NCI-H446 (cell line): ENCODE measurements around the gene ARL4D.

Source experiments
- DNase-seq, 2 experiments: peaks; one replicate each; lab custom pipeline; 2025; lab: John Stamatoyannopoulos, UW

Gene ARL4D

GRCh38 chr17:43427362-43428043, 28.7 kb downstream of the ARL4D start:
- DNase-seq = no peak

DNA sequence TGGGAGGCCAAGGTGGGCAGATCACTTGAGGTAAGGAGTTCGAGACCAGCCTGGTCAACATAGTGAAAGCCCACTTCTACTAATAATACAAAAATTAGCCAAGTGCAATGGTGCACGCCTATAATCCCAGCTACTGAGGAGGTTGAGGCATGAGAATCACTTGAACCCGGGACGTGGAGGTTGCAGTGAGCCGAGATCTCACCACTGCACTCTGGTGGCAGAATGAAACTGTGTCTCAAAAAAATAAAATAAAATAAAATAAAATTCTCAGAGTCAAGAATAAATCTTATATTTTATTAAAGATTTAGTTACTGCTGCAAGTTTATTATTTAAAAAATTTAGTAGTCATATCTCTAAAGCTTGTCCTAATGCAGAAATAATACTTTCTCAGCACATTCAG, 29.7 kb downstream of the ARL4D start:
- no peak for DNase-seq

DNA sequence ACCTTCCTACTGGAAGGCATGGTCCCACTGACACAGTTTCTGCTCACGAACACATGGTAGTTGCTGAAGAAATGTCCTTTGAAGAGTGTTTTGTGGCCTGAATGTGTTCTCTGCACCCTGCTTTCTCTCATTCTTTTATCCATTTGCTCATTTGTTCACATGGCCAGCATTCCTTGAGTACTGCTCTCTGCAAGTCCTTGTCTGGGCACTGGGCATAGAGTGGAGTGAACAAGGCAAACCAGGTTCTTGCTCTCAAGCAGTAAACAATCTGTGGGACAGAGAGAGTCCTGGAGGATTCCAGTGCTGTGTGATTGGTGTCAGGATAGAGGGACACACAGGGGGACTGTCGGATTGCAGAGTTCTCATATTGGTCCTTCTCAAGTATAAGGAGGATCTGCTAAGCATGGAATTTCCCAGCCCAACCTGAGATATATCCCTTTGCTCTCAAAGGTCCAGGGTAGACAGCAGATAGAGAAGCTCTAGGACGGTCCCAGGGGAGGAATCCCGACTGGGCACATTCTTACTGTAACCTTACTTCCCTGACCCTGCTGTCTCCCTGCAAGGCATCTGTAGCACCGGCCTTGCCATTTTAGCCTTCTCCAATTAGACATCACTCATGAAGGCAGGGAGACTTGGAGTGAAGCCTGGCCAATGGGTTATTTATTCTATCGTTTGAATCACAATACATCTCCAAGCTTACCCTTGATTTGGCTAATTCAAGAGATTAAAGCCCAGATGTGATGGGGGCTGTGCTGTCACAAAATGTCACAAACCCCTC, 32.3 kb downstream of the ARL4D start:
- DNase-seq = no peak

DNA sequence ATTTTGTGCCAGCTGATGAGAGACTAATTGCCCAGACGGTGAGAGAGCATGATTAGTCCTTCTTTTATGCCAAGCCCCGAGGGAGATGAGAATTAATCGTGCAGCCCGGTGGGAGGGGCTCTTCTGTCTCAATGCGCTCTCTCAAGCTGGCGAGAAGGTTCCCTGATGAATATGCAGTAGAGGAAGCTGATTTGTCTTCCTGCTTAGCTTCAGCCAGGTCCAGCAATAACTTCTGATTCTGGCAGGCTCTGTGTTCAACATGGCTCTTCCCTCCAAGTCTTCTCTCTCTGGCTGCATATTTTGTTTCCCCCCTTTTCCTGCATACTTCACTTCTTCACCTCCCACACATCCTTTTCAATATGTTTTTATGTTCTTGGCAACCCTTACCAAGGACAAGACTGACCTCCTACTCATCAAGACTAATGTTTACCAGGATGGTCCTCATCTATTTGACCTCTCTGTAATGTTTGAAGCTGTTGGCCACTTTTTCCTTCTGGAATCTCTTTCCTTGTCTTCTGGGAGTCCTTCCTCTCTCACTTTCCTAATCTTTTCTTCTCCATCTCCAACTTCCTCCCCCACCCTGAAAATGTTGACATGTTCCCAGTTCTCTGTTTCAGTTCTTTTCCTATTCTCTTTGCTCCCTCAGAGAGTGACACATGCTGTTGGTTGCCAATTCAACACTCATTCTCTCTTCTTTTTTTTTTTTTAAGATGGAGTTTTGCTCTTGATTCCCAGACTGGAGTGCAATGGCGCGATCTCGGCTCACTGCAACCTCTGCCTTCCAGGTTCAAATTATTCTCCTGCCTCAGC, 33.1 kb downstream of the ARL4D start:
- DNase-seq = peak; percentile 67 to 93

DNA sequence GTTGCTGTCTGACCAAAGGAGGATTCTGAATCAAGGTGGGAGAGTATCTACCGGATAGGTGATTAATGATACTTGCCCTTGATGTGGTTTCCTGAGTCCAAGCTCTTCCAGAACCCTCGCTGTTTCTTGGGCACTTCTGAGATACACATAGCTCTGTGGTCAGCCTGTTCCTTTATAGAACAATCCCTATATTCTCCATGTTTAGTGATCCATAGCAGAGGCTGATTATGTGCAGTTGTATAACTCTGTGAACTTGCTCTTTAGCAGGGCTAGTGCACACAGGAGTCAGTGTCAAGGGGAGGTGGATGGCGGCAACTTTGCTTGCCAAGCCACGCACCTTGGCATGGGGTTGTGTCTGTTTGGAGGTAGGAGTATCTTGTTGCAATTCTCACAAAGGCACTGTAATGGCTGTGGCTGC, 36.1 kb downstream of the ARL4D start:
- no peak for DNase-seq

- no peak for DNase-seq
Observed at GRCh38 chr17:43437756-43438155, 39.0 kb downstream of the ARL4D start.

DNA sequence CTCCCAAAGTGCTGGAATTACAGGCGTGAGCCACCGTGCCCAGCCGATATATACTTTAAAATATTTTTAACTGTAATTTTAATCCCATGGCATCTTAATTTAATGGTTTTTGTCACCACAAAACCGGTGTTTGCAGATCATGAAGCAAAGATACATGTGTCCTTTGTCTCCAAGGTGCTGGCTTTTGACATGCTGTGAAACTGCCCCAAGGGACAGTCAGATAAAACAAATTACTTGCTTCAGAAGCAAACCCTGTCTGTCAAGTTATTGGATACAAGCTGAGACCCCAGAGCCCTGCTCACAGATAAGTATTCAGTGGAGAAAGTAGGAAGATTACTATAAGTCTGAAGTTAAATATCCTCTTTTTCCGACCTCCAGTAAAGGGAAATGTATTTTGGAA, 39.8 kb downstream of the ARL4D start:
- no peak for DNase-seq

DNA sequence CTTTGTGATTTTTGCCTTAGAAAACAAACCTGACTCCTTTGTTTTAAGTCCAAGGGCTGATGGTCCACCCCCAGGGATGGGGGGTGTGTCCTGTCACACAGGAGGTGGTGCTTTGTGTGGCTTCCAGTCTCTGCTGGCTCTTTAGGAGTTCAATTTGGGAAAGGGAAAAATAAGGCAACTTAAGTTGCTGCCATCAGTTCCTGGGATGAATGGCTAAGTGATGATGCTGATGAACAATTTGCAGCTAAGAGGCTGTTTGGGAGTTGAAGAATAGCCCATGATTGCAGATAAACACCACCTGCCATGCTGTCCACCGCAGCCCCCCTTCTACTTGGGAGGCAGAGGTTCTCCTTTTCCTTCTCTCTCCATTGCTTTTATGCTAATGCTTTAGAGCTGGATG, 40.2 kb downstream of the ARL4D start:
- DNase-seq = peak; percentile 46 to 77

- no peak for DNase-seq
Observed at GRCh38 chr17:43442711-43443110, 43.9 kb downstream of the ARL4D start.

GRCh38 chr17:43443381-43443780, 44.6 kb downstream of the ARL4D start:
- no peak for DNase-seq

GRCh38 chr17:43444223-43445008, 45.6 kb downstream of the ARL4D start:
- no peak for DNase-seq

GRCh38 chr17:43445009-43445589, 46.3 kb downstream of the ARL4D start:
- no peak for DNase-seq

DNA sequence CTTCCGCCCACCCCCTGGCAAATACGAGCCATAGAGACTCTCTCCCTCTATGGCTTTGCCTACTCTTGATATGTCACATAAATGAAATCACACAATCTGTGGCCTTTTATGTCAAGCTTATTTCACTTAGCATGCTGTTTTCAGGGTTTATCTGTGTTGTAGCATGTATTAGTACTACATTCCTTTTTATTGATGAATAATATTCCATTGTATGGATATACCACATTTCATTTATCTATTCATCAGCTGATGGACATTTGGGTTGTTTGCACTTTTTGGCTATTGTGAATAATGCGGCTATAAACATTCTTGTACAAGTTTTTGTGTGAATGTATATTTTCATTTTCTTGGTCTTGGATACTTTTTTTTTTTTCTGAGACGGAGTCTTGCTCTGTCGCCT, 48.0 kb downstream of the ARL4D start:
- no peak for DNase-seq

DNA sequence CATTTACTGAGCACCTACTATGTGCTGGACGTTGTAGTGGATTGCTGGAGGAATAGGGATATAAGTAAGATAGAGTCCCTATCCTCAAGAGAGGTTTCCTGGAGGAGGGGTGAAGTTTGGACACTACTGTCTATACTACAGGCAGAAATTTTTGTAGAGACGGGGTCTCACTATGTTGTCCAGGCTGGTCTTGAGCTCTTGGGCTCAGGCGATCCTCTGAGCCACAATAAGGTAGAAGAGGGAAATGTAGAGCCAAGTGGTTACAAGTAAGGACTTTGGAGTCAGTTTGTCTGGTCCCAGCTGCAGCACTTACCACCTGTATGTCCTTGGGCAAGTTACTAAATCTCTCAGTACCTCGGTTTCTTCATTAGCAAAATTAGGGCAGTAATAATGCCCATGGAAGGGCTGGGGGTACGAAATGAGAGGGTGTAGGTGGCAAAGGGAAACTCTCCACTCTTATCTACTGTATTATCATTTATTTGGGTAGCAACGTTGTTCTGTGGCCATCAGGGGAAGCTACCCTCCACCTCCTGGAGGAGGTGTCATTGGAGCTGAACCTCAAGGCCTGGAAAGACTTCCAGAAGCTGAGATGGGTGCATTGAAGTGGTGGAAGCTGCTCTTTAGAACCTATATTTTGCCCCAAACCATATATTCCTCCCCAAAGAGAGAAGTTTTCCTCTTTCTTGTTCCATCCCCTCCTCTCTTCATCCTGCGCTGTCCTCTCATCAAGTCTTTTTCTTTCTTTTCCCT, 50.1 kb downstream of the ARL4D start:
- no peak for DNase-seq

- no peak for DNase-seq
Observed at GRCh38 chr17:43449470-43450248, 50.9 kb downstream of the ARL4D start.
